Measurements from ENCODE around the gene ATM.

The ATM gene

DNA sequence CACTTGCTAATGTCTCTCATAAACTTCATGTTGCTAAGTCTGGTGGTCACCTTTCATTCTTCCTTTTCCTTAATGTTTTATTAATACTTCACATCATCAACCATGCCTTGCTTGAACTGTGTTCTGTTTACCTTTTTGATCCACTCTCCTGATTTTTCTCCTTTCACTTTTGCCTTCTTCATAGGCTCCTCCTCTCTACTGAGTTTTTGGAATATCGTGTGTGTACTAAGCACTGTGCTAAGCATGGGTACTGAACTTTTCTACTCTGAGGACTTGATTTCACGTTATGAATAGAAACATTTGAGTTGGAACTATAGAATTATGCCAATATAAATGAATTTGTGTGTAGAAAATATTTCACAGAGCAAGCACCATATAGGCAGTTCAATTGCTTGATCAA lies 90.6 kb downstream of the ATM start (continued):
- TF ChIP-seq, protein P1, sequence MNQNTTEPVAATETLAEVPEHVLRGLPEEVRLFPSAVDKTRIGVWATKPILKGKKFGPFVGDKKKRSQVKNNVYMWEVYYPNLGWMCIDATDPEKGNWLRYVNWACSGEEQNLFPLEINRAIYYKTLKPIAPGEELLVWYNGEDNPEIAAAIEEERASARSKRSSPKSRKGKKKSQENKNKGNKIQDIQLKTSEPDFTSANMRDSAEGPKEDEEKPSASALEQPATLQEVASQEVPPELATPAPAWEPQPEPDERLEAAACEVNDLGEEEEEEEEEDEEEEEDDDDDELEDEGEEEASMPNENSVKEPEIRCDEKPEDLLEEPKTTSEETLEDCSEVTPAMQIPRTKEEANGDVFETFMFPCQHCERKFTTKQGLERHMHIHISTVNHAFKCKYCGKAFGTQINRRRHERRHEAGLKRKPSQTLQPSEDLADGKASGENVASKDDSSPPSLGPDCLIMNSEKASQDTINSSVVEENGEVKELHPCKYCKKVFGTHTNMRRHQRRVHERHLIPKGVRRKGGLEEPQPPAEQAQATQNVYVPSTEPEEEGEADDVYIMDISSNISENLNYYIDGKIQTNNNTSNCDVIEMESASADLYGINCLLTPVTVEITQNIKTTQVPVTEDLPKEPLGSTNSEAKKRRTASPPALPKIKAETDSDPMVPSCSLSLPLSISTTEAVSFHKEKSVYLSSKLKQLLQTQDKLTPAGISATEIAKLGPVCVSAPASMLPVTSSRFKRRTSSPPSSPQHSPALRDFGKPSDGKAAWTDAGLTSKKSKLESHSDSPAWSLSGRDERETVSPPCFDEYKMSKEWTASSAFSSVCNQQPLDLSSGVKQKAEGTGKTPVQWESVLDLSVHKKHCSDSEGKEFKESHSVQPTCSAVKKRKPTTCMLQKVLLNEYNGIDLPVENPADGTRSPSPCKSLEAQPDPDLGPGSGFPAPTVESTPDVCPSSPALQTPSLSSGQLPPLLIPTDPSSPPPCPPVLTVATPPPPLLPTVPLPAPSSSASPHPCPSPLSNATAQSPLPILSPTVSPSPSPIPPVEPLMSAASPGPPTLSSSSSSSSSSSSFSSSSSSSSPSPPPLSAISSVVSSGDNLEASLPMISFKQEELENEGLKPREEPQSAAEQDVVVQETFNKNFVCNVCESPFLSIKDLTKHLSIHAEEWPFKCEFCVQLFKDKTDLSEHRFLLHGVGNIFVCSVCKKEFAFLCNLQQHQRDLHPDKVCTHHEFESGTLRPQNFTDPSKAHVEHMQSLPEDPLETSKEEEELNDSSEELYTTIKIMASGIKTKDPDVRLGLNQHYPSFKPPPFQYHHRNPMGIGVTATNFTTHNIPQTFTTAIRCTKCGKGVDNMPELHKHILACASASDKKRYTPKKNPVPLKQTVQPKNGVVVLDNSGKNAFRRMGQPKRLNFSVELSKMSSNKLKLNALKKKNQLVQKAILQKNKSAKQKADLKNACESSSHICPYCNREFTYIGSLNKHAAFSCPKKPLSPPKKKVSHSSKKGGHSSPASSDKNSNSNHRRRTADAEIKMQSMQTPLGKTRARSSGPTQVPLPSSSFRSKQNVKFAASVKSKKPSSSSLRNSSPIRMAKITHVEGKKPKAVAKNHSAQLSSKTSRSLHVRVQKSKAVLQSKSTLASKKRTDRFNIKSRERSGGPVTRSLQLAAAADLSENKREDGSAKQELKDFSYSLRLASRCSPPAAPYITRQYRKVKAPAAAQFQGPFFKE (tag by site-specific recombination; IDR thresholded peaks at IDR 0.05; ENCODE audit: borderline replicate concordance), result no peak
- no peak for TF ChIP-seq KLF1 (tag by site-specific recombination; IDR thresholded peaks at IDR 0.05)

GRCh38 chr11:108316061-108316460 lies 93.2 kb downstream of the ATM start:
- no peak overlapping the region for H3K27ac ChIP-seq (ENCODE audit: extremely low read depth, low read depth, low read length)
- POLR2A ChIA-PET, result no interaction called here
- H3K36me3 ChIP-seq (ENCODE audit: control insufficient read depth in 2 of 2, insufficient read depth in 1 of 2, low read length in 2 of 2), result peaks cover 0 to 63% of the 10 kb centered on the region in 2 experiments; a peak in 2 of 3 replicates
- H3K4me3 ChIP-seq (ENCODE audit: low read depth, low read length), result no peak overlapping the region
- CTCF ChIA-PET, result interaction anchor here (0.6 kb wide), 2 partner anchors 161 to 305 kb away, joined by 4 to 5 read pairs; no protein-coding TSS in a partner anchor
- no peaks in the 10 kb centered on the region for H3K4me1 ChIP-seq (ENCODE audit: control insufficient read depth, insufficient read depth, low read length)
- H3K9me3 ChIP-seq (ENCODE audit: control insufficient read depth, insufficient read depth, low read depth, low read length), result no peaks in the 10 kb centered on the region
- TF ChIP-seq SP7 (tag by site-specific recombination; IDR thresholded peaks at IDR 0.05), result no peak
- TF ChIP-seq ZBTB8A (tag by site-specific recombination; IDR thresholded peaks at IDR 0.05), result no peak
- TF ChIP-seq RBAK (tag by site-specific recombination; IDR thresholded peaks at IDR 0.05), result no peak
- no peak for TF ChIP-seq ZNF549 (tag by site-specific recombination; IDR thresholded peaks at IDR 0.05)
- TF ChIP-seq, protein P2, sequence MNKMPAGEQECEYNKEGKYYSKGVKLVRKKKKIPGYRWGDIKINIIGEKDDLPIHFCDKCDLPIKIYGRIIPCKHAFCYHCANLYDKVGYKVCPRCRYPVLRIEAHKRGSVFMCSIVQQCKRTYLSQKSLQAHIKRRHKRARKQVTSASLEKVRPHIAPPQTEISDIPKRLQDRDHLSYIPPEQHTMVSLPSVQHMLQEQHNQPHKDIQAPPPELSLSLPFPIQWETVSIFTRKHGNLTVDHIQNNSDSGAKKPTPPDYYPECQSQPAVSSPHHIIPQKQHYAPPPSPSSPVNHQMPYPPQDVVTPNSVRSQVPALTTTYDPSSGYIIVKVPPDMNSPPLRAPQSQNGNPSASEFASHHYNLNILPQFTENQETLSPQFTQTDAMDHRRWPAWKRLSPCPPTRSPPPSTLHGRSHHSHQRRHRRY (tag by site-specific recombination; IDR thresholded peaks at IDR 0.05), result no peak
- TF ChIP-seq ZNF555 (tag by site-specific recombination; conservative IDR thresholded peaks at IDR 0.05), result no peak
- TF ChIP-seq, protein P3, sequence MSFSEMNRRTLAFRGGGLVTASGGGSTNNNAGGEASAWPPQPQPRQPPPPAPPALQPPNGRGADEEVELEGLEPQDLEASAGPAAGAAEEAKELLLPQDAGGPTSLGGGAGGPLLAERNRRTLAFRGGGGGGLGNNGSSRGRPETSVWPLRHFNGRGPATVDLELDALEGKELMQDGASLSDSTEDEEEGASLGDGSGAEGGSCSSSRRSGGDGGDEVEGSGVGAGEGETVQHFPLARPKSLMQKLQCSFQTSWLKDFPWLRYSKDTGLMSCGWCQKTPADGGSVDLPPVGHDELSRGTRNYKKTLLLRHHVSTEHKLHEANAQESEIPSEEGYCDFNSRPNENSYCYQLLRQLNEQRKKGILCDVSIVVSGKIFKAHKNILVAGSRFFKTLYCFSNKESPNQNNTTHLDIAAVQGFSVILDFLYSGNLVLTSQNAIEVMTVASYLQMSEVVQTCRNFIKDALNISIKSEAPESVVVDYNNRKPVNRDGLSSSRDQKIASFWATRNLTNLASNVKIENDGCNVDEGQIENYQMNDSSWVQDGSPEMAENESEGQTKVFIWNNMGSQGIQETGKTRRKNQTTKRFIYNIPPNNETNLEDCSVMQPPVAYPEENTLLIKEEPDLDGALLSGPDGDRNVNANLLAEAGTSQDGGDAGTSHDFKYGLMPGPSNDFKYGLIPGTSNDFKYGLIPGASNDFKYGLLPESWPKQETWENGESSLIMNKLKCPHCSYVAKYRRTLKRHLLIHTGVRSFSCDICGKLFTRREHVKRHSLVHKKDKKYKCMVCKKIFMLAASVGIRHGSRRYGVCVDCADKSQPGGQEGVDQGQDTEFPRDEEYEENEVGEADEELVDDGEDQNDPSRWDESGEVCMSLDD (tag by site-specific recombination; IDR thresholded peaks at IDR 0.05), result no peak
- no peak for TF ChIP-seq IKZF3 (tag by site-specific recombination; IDR thresholded peaks at IDR 0.05)
- TF ChIP-seq ZNF155 (tag by site-specific recombination; IDR thresholded peaks at IDR 0.05), result no peak
- no peak for TF ChIP-seq ZFP69B (tag by site-specific recombination; IDR thresholded peaks at IDR 0.05)
- no peak for TF ChIP-seq PRDM1 (tag by site-specific recombination; IDR thresholded peaks at IDR 0.05)
- TF ChIP-seq OSR2 (tag by site-specific recombination; IDR thresholded peaks at IDR 0.05), result no peak
- TF ChIP-seq ZNF157 (tag by site-specific recombination; IDR thresholded peaks at IDR 0.05), result no peak
- TF ChIP-seq, protein P4, sequence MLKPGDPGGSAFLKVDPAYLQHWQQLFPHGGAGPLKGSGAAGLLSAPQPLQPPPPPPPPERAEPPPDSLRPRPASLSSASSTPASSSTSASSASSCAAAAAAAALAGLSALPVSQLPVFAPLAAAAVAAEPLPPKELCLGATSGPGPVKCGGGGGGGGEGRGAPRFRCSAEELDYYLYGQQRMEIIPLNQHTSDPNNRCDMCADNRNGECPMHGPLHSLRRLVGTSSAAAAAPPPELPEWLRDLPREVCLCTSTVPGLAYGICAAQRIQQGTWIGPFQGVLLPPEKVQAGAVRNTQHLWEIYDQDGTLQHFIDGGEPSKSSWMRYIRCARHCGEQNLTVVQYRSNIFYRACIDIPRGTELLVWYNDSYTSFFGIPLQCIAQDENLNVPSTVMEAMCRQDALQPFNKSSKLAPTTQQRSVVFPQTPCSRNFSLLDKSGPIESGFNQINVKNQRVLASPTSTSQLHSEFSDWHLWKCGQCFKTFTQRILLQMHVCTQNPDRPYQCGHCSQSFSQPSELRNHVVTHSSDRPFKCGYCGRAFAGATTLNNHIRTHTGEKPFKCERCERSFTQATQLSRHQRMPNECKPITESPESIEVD (tag by site-specific recombination; IDR thresholded peaks at IDR 0.05), result no peak
